GM20431 (cell line): ENCODE measurements around the gene DHPS.
"Not testable (repeated sequence)": the region's sequence is repeated elsewhere in the genome, so short reads cannot be mapped to it uniquely, and the experiment has no call there.

Experiments used
- in situ Hi-C: fragments of 300-500 bp; cut with MseI, MboI; formaldehyde crosslinking; loops from one replicate; pipeline ENCODE4 v1.15.0; 2020; ENCODE audit warnings: low sequenced_read_pairs; ENCODE audit not compliant: unreplicated experiment

Gene DHPS

DNA sequence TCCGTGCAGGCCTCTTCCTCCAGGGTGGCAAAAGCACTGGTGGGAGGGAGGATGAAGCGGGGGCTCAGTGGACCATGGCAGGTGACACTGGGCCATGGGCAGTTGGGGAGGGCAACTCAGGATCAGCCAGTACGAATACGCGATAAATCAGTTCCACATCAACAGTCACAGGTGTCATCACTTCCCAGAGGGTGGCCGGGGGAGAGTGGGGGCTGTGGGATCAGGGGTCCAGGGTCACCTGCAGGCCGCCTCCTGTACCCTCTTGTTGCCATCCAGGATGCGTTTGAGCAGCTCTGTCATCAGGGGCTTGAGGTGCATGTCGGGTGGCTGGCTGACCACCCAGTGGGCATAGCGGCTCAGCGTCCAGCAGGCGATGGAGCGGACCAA is 24.6 kb upstream of the DHPS start:
- in situ Hi-C loops: no loop called here

DNA sequence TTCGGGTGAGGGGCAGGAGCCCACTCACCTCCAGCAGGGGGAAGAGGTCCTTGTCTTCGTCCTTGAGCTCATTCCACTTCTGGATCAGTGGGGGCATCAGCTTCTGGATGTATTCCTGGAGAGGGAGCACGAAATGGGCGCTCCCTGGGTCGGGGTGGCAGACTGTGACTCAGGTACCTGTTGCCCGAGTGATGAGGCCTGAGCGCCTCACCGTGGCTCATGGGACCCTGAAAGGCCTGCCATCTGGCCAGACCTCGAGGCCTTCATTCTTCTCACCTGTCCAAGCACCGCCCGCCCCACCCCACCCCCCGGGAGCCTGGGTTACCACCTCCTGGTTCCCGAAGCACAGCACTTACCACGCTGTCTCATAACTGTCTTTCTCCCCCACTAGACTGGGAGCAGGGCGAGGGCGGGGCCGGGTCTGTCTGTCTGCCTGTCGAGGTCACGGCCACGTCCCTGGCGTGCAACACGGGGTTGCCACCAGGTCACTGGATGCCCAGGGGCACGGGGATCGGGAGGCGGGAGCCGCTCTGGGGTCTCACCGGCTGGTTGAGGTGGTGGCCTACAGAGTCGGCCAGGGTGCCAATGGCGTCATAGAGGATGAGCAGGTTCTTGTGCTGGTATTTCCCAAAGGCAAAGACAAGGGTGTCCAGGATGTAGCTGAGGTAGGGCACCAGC is 24.1 kb upstream of the DHPS start:
- in situ Hi-C loops: no loop called here

DNA sequence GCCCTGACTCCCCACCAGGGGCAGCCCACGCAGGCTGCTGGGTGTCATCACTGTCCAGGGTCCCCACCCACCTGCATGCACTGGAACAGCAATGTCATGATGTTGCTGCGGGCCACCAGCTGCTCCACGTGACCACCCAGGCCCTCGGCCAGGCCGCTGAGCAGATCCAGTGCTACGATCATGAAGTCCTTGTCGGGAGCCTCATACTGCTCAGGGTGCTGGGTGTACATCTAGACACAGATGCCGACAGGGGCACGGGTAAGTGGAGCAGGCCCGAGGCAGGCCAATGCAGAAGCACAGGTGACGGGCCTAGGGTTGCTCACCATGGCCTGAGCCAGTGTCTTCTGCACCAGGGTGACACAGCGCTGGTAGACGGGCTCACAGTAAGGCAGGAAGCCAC is 23.5 kb upstream of the DHPS start:
- in situ Hi-C loops: no loop called here

DNA sequence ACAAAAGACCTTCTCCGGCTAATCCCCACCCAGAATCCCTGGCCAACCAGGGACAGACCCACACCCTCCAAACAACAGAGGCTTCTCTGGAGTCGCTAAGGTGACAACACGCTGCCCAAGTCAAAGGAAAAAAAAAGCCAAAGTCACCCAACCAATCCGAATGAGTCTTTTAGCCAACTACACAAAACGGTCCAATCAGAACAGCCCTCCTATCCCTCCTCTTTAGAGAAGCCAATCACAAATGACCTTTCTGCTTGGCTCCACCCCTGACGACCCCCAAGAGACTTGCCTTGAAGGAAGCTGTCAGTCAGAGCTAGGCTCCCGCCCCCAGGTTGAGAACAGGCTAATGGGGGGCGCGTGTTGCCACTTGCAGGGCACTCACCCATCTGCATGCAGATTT is 21.4 kb upstream of the DHPS start:
- in situ Hi-C loops: no loop called here

DNA sequence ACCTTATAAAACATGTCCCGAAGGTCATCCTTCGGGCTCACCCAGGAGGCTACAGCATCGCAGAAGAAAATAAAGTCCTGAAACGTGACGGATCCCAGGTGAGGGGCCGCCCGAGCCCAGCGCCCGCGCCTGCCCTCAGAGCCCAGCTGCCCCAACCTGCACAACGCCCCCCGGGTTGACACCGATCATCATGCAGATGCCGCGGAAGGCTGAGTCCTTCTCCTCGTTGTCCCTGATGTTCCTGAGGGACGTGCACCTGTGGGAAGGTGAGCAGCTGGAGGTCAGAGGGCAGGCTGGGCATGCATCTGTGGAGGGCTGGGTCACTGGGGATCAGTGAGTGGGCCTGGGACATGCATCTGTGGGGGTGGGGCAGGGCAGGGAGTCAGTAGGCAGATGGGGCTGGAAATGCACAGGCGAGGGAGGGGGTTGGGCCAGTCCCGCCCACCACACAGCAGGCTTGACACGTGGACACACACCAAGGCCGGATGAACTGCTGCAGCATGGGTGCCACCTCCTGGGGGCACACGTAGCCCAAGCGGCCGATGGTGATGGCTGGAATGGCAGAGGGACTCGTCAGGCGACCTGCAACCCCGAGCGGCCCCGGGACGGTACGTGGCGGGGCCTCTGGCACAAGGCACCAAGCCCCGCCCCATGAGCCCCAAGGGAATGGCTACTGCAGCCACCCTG is 20.1 kb upstream of the DHPS start:
- in situ Hi-C loops: no loop called here

DNA sequence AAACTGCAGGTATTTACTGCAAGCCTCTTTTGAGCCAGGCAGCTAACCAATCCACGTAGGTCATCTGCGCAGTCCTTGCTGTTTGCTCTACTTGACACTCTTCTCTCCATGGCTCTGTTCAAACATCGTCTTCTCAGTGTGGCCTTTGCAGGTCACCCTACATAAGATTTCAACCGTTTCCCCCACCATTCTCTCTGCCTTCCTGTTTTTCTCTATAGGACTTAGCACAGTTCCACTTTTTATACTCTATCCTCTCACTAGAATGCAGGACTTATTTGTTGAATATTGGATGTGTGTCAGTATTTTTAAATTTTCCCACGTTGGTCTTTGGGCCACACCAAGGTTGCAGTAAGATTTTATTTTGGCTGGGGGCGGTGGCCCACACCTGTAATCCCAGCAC is 16.5 kb upstream of the DHPS start:
- in situ Hi-C loops: no loop called here

DNA sequence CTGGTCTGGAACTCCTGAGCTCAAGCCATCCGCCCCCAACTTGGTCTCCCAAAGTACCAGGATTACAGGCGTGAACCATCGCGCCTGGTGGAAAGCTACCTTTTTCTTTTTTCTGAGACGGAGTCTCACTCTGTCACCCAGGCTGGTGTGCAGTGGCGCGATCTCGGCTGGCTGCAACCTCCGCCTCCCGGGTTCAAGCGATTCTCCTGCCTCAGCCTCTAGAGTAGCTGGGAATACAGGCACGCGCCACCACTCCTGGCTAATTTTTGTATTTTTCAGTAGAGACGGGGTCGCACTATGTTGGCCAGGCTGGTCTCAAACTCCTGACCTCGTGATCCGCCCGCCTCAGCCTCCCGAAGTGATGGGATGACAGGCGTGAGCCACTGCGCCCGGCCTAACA is 15.7 kb upstream of the DHPS start:
- in situ Hi-C loops: not testable (repeated sequence)

DNA sequence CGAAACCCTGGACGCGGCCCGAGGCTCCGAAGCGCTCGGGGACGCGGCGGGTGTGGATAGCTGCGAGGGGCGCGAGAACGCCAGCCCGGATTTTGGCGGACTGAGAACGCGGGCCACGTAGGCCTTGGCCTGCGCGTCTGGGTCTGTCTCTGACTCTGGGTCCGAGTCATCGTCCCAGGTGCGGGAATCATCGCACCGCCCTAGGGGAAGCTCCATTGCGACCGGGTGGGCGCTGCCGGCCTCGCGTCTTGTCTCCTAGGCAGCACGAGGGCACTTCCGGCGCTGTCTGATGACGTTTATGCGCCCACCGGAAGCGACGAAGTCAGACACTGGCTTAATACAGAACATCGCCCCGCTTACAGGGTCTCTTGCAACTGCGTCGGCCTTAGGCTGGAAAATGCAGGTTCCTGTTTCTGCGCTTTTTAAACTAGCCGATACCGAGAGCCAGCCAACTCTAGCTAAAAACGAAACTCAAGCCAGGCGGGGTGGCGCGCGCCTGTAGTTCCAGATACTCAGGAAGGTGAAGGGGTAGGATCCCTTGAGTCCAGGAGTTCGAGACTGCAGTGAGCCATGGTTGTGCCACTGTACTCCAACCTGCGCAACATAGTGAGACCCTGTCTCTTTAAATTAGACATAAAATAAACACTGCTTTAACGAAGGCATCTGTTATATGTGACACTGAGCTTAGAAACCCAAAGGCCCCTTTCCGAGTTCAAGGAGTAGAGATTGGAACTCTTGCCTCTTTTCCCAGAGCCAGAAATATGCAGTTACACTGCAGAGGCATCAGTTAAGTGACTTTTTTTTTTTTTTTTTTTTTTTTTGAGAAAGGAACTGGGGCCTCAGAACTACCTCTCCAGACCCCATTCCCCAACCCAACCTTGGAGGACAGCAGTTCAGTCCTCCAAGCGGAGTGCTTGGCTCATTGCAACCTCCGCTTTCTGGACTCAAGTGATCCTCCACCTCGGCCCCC is 15.0 kb upstream of the DHPS start, which contains the start of gene FBXW9:
FBXW9 (minus strand) TSS at position 266 of the 970 bp plus-strand sequence; CDS start at position 216, 50 bp downstream.
- in situ Hi-C loops: no loop called here

DNA sequence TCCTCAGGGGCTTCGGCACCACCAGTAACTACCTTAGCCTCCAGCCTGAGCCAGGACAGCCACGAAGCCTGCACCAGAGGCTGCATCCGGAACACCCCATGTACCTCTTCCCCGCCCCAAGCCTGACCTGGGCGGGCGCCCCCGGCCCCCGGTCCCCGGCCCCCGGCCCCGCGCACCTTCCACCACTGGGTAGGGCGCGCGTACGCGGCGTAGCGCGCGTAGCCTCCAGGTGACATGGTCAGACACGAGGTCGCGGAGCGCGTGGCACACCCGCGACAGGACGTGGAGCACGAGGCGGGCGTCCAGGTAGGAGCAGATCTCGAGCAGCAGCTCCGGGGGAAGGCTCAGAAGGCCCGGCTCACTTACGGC is 14.3 kb upstream of the DHPS start:
- in situ Hi-C loops: no loop called here

DNA sequence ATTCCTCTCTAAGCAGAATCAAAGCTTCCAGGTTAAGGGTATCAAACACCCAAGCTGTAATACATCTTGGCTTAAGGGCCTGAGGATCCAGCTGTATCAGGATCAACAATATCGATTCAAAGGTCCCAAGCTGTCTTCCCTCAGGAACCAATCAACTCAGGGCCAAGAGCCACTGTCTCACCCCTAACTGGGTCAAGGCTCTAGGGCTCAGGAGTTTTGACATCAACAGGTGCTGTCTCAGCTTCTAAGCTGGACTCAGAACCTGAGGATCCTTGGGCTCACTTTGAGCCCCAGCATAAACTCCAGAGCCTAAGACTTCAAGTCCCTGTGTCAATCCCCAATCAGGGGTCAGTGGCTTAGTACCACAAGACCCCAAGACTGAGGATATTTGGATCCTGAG is 13.8 kb upstream of the DHPS start:
- in situ Hi-C loops: no loop called here

DNA sequence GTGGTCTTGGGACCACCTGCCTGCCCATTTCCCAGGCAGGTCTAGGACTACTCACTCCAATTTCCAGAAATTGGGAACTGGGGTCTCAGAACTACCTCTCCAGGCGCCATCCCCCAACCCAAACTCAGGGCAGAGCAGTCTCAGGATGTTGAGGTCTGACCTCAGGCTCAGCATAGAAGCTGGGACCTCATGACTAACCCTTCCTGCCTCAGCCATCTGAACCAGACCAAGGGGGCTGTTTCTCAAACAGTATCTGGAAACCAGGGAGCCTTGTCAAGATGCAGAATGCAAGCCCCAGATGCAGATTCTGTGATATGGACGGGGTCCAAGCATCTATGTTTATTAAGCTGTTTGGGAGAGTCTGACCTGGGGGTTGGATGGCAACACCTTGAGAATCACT is 13.4 kb upstream of the DHPS start:
- in situ Hi-C loops: no loop called here

DNA sequence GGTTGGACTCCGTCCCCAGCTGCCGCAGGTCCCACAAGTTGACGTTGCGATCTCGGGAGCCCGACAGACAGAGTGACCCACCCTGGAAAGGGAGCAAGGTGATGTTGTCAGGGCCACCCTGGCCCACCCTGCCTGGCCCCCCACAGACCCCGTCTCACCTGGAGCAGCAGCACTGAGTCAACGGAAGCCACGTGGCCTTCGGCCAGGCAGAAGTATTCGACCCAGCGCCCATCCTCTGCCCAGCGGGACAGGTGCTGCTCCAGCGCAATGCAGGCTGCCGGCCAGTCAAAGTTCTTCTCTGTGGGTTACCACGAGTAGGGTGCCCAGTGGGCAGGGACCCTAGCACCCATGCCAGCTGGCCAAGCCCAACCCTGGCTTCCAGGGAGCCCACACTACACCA is 13.0 kb upstream of the DHPS start:
- in situ Hi-C loops: no loop called here

DNA sequence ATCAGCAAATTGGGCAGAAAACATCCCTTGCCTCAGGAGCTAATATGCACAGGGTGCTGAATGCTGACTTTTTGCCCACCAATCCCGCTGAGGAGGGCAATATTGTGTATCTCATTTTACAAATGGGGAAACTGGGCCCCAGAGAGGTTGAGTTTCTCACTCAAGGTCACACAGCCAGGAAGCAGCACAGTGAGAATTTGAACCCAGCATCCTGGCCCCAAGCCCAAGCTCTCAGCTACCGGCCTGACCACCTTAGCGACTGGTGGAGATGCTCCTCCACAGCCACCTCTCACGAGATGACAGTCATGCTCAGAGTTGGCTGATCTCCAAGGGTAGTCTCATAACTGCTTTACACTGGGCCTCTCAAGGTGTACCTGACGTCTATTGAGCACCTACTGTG is 11.3 kb upstream of the DHPS start:
- in situ Hi-C loops: no loop called here

DNA sequence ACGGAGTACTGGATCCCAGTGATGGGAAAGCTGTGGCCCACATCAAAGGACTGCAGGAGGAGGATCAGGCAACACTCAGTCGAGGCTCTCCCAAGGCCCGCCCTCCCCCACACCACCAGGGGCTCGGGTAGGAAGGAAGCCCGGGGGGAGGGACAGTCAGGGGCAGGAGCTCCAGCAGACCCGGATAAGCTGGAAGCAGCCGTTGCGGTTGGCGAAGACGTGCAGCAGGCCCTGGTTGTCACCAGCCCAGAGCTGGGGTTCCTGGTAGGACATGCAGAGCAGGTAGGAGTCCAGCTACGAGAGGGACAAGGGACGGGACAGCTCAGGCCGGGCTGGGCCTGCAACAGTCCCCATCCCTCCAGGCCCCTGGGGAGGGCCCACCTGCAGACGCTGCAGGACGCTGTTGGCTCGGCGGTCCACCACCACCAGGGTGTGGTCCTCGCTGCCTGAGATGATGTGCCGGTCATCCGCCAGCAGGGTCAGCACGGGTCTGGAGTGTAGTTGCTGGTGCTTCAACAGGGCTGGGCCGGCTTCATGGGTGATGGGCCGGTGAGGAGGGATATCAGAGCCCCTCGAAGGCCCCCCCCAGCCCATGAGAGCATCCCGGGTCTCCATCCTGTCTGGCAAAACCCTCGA is 8.0 kb upstream of the DHPS start:
- in situ Hi-C loops: no loop called here

DNA sequence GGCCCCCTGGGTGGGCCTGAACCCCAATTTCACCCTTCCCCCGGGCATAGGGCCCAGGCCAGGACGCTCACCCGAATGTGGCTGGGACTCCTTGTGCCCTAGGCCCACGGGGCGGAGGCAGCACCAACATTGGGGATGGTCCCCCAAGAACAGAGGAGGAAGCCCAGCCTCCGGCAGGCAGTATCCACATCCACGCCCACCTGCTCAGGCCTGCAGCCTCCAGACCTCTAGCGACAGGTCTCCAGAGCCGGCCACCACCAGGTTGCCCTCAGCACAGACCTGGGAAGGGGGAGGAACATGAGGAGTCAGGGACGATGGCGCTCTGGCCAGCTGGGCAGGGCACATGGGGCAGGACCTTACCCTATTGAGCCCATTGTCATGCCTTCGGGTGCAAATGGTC is 7.3 kb upstream of the DHPS start:
- in situ Hi-C loops: no loop called here

DNA sequence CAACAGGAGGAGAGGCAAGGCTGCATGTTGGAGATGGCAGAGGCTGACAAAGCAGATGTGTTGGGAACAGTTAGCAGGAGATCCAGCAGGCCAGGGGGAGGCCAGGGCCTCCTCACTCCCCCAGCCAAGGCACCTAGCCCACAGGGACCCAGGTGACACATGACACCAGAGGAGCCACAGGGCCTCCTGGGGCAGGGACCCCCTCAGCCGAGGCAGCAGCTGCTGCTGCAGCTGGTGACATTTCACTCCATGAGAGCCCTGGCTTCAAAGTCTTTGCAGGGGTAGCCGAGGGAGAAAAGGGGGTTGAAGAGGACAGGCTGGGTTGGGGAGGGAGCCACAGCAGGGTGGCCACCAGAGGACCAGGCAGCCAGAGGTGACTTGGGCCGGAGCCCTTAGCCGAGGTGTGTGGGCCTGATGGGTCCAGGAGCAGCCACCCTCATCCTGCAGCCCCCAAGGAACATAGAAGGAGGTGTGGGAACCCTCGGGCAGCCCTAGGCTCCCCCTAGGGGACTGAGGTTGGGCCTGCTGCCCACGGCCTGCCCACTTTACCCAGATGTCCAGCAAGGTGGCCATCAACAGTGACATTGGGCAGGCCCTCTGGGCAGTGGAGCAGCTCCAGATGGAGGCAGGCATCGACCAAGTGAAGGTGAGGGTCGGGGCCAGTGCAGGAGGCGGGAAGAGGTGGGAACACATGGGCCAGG is 6.0 kb upstream of the DHPS start, which contains the start of gene GNG14:
GNG14 (plus strand) TSS at position 503 of the 701 bp plus-strand sequence; CDS start at position 554, 51 bp downstream.
- in situ Hi-C loops: no loop called here

DNA sequence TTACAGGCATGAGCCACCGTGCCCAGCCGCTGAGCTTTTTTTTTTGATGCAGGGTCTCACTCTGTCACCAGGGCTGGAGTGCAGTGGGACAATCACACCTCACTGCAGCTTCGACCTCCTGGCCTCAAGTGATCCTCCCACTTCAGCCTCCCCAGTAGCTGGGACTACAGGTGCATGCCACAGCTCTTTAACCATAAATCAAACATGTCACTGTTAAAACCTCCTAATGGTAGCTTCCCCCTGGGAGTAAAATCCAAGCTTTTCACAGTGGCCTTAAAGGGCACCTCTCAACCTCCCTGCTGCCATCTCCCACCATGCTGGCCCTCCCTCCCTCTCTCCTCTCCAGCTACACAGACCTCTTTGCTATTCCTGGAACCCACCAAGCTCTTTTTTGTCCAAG is 4.2 kb upstream of the DHPS start:
- in situ Hi-C loops: no loop called here

DNA sequence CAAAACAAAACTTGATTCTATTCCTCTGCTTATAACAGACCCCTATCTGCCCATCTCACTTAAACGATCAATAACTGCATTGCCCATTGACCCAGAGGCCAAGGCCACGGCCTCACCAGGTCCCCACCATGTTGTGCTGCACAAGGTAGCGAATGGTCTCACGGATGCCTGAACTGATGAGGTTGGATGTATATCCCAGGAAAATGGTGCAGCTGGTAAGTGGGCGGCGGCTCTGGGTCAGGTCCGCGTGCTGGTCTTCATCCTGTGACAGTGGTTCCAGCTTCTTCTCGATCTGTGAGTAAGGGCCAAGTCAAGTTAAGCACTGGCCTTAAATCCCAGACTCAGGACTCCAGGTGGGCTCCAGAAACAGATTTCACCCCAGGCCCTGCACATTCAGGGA is 1.6 kb downstream of the DHPS start:
- in situ Hi-C loops: no loop called here

DNA sequence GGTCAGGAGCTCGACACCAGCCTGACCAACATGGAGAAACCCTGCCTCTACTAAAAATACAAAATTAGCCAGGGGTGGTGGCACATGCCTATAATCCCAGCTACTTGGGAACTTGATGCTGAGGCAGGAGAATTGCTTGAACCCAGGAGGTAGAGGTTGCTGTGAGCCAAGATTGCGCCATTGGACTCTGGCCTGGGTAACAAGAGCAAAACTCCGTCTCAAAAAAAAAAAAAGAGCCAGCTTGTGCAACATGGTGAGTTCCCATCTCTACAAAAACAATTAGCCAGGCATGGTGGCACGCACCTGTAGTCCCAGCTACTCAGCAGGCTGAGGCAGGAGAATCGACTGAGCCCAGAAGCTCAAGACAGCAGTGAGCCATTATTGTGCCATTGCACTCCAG is 3.6 kb downstream of the DHPS start:
- in situ Hi-C loops: loop anchor here (10.0 kb wide), 1 partner anchor 113 kb away; no protein-coding TSS in a partner anchor

DNA sequence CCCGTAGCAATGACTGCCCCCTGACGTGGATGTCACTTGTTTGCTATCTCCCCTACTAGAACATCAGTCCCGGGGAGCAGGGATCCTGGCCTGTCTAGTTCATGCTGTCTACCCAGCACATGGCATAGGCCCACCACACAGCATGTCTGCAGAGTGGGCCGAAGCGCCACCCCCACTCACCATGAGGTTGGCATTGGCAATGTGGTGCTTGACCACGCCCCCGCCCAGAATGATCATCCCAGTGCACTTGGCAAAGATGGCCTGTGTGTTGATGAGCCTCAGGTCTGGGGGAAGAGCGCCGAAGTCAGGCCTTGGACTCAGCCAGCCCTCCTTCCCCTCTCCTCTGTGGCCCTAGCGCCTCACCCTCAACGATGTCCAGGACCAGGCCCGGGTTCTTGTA is 4.8 kb downstream of the DHPS start:
- in situ Hi-C loops: loop anchor here (10.0 kb wide), 1 partner anchor 112 kb away; no protein-coding TSS in a partner anchor
